NCI-H2196 treated with DMSO at 0.1 percent for 48 hours (cell line): ENCODE data around the gene CDC6.

Source experiments
- DNase-seq: peaks from one replicate; lab custom pipeline; 2025; ENCODE audit not compliant: unreplicated experiment; lab: John Stamatoyannopoulos, UW

Gene CDC6

DNA sequence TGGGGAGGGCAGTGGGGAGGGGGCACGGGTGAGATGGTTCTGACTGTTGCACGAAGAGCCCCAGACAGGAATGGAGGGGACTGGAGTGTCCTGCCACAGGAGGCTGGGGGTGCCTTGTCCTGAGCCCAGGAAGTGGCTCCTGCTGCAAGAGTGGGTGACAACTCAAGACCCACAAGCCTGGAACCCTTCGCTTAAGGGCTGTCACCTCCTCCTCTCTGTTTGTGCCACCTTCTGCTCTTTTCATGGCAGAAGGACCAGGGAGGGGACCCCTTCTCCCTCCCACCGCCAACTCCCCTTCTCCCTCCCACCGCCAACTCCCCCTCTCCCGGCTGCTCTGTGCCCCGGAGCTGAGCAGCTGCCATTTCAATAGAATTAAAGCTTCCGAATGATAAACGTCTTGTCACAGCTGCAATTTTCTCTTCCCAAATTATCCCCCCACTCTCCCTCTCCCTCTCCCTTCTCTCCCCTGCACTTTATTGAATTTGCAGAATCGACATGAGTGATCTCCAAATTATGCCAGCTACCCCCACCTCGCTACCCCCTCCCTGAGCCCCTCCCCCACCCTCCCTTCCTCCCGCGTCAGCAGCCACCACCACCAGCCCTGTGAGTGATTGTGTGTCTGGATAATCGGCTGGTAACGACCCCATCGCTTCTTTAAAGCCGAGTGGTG, 63.1 kb downstream of the CDC6 start:
- no peak for DNase-seq

DNA sequence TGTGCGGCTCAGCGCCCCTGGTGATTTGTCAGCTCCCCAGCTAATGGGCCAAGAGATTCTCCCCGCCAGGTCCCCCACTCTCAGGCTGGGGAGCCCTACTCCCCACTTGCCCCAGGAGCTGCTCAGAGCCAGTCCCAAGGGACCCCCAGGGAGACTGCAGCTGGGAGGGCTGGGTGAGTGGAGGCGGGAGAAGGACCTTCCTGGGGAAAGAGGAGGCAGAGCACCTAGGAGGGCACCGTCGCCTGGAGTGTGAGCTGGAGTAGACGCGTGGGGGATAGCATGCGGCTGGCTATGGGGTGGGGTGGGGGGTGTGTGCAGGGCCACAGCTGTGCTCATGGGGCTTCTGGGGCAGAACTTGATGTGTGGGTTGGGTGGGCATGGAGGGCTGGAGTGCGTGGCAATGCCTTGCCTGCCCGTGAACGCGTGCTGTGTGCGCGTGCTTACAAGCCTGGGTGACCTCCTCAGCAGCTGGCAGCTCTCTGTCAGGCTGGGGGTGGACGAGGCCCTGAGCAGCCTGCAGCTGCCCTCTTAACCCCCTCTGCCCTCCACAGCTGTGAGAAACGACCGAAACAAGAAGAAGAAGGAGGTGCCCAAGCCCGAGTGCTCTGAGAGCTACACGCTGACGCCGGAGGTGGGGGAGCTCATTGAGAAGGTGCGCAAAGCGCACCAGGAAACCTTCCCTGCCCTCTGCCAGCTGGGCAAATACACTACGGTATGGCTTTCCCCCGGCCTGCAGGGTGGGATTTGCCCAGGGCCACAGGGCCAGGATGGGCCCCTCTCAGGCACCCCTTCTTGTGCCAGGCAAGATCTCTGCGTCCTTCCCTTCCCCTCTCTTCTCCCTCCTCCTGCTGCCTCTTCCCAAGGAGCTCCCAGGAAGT, 63.9 kb downstream of the CDC6 start:
- DNase-seq: no peak

DNA sequence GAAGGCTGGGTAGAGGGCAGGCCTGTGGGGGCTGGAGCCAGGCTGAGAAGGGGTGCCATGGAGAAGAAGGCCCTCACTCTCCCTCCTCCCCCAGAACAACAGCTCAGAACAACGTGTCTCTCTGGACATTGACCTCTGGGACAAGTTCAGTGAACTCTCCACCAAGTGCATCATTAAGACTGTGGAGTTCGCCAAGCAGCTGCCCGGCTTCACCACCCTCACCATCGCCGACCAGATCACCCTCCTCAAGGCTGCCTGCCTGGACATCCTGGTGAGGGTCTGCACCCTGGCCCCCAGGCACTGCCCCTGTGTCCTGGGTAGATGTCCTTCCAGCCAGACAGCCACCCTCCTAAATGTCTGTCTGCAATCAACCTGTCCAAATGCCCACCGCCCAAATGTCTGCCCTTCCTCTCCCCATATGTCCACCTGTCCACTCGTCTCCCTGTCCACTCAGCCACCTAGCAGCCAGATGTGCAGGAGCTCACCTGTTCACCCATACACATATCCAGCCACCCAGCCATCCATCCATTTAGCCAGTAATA, 64.6 kb downstream of the CDC6 start:
- no peak for DNase-seq

DNA sequence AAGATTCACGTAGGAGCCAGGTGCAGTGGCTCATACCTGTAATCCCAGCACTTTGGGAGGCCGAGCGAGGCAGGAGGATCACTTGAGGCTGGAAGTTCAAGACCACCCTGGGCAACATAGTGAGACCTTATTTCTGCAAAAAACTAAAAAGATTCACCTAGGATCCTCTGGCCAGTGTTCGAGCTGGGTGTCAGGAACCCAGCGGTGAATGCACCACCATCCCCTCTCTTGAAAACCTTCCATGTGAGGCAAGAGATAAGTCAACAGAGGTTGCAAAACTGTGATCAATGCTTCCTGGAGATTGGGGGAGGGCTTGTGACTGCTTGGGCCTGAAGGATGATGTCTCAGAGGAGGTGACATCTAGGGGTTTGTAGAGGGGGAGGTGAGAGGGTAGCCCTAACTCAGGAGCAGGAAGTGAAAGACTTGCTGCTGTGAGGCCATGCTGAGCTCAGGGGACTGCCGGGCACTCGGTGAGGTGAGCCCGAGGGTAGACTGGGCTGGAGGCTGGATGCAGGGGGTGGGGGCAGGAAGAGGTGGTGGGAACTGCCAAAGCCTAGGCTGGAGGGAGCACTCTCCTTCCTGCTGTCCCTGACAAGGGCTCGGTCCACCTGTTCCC, 65.2 kb downstream of the CDC6 start:
- no peak for DNase-seq
